ENCODE data around the gene JUND. TPM values are rescaled to one million over a fixed set of nuclear protein-coding genes. Genes with fewer than 3 reads are reported as not detected.

JUND gene
- polyA plus RNA-seq, 1 experiment = 48.6 TPM

GRCh38 chr19:18282788-18283141 is 1.3 kb upstream of the JUND start:
- POLR2A ChIA-PET = interaction anchor here (1.4 to 4.4 kb wide), 3 partner anchors 9 to 34 kb away, joined by 12 to 130 read pairs (median 110); no protein-coding TSS in a partner anchor
- no peak for DNase-seq (ENCODE audit: low read depth, low spot score)
- H3K27me3 ChIP-seq (ENCODE audit: control insufficient read depth, insufficient read depth, low read length) = no peaks in the 10 kb centered on the region
- peak overlapping the region; percentile 99 for H3K27ac ChIP-seq (ENCODE audit: low read depth, low read length)
- peaks cover 2% of the 10 kb centered on the region; the same call in 1 of the 2 replicates for H3K9me3 ChIP-seq (ENCODE audit: control insufficient read depth, insufficient read depth, low read length)
- CTCF ChIA-PET = interaction anchor here (1.8 to 4.8 kb wide), 2 partner anchors 39 to 56 kb away, joined by 4 to 58 read pairs; partner anchors contain the start of gene LSM4
- no peak for TF ChIP-seq CTCF (IDR thresholded peaks at IDR 0.05; ENCODE audit: low read depth, low read length)
- peak overlapping the region; percentile 60 for H3K4me3 ChIP-seq (ENCODE audit: low read depth, low read length)

- DNase-seq (ENCODE audit: low read depth, low spot score) = peak; percentile 69
- H3K9me3 ChIP-seq (ENCODE audit: control insufficient read depth, insufficient read depth, low read length) = peaks cover 2% of the 10 kb centered on the region; the same call in 1 of the 2 replicates
- H3K27me3 ChIP-seq (ENCODE audit: control insufficient read depth, insufficient read depth, low read length) = no peaks in the 10 kb centered on the region
- POLR2A ChIA-PET = interaction anchor here (0.5 to 4.4 kb wide), 38 partner anchors 10 to 637 kb away, joined by 3 to 130 read pairs (median 6); partner anchors contain the start of genes COPE, DDX49, GDF15 and LSM4
- TF ChIP-seq CTCF (IDR thresholded peaks at IDR 0.05; ENCODE audit: low read depth, low read length) = peak; percentile 36; the same call in 1 of the 2 replicates
- peak overlapping the region; percentile 99 for H3K27ac ChIP-seq (ENCODE audit: low read depth, low read length)
- CTCF ChIA-PET = interaction anchor here (0.6 to 4.8 kb wide), 8 partner anchors 23 to 130 kb away, joined by 3 to 122 read pairs (median 4); partner anchors contain the start of gene LSM4
- H3K4me3 ChIP-seq (ENCODE audit: low read depth, low read length) = peak overlapping the region; percentile 60
These were observed 782 bp upstream of the JUND start for GRCh38 chr19:18282021-18282787.

GRCh38 chr19:18280247-18281081 is 958 bp downstream of the JUND start:
- Histone ChIP-seq H3K4me3 (ENCODE audit: low read depth, low read length) (peak overlapping the region; percentile 97), H3K27me3 (ENCODE audit: control insufficient read depth, insufficient read depth, low read length) (no peaks in the 10 kb centered on the region), H3K27ac (ENCODE audit: low read depth, low read length) (peak overlapping the region; percentile 85), H3K9me3 (ENCODE audit: control insufficient read depth, insufficient read depth, low read length) (peaks cover 2% of the 10 kb centered on the region; the same call in 1 of the 2 replicates)
- no peak for TF ChIP-seq CTCF (IDR thresholded peaks at IDR 0.05; ENCODE audit: low read depth, low read length)
- CTCF ChIA-PET = interaction anchor here (0.6 to 4.8 kb wide), 20 partner anchors 12 to 404 kb away, joined by 3 to 122 read pairs (median 6); partner anchors contain the start of genes LSM4, MPV17L2 and SSBP4
- no peak for DNase-seq (ENCODE audit: low read depth, low spot score)
- POLR2A ChIA-PET = interaction anchor here (0.6 to 4.4 kb wide), 29 partner anchors 12 to 1445 kb away, joined by 3 to 130 read pairs (median 6); partner anchors contain the start of genes GDF15, LSM4, MPV17L2 and PGPEP1

GRCh38 chr19:18279516-18280246 is 1.7 kb downstream of the JUND start:
- POLR2A ChIA-PET = interaction anchor here (0.5 to 4.4 kb wide), 30 partner anchors 9 to 1444 kb away, joined by 3 to 130 read pairs (median 8); partner anchors contain the start of genes GDF15, LSM4, PGPEP1 and RAB3A
- CTCF ChIA-PET = interaction anchor here (0.5 to 4.8 kb wide), 56 partner anchors 8 to 403 kb away, joined by 3 to 122 read pairs (median 5); partner anchors contain the start of genes LSM4, MPV17L2 and SSBP4
- no peaks in the 10 kb centered on the region for H3K27me3 ChIP-seq (ENCODE audit: control insufficient read depth, insufficient read depth, low read length)

More at GRCh38 chr19:18279516-18280246, 1.7 kb downstream of the JUND start:
- H3K4me3 ChIP-seq (ENCODE audit: low read depth, low read length) = peak overlapping the region; percentile 97
- peak overlapping the region; percentile 85 for H3K27ac ChIP-seq (ENCODE audit: low read depth, low read length)
- peak; percentile 85 for DNase-seq (ENCODE audit: low read depth, low spot score)
- peaks cover 2% of the 10 kb centered on the region; the same call in 1 of the 2 replicates for H3K9me3 ChIP-seq (ENCODE audit: control insufficient read depth, insufficient read depth, low read length)
- TF ChIP-seq CTCF (IDR thresholded peaks at IDR 0.05; ENCODE audit: low read depth, low read length) = peak; percentile 96

Data from AG04450 (cell line).